SK-N-SH treated with all-trans-retinoic acid at 6 μM for 48 hours (cell line): ENCODE results near the gene ACOT7.

ENCODE experiments used
- ATAC-seq: fragments of 200-7000 bp; cut with Tn5 transposase; 3 replicates; pipeline ENCODE4 v1.9.1; 2020; ENCODE audit warnings: mild to moderate bottlenecking, moderate library complexity
- ARNTL ChIP-seq: fragments of 450-650 bp; formaldehyde crosslinking; IDR thresholded peaks from 2 replicates; pipeline ENCODE4 v1.5.0; 2020; ENCODE audit warnings: low read depth, mild to moderate bottlenecking, moderate library complexity, borderline replicate concordance
- CSDC2 ChIP-seq: fragments of 250-450 bp; sonication (Bioruptor Pico); IDR thresholded peaks from 2 replicates; pipeline ENCODE4 v1.5.0; 2020; ENCODE audit warnings: mild to moderate bottlenecking, moderate library complexity
- CSRNP3 ChIP-seq: fragments of 250-450 bp; sonication (Bioruptor Pico); IDR thresholded peaks from 2 replicates; pipeline ENCODE4 v1.5.1; 2021; ENCODE audit warnings: mild to moderate bottlenecking, moderate library complexity
- ESRRG ChIP-seq: fragments of 250-450 bp; sonication (Bioruptor Pico); IDR thresholded peaks from 2 replicates; pipeline ENCODE4 v1.6.1; 2021; ENCODE audit warnings: mild to moderate bottlenecking
- GLIS3 ChIP-seq: fragments of 250-450 bp; sonication (Bioruptor Pico); IDR thresholded peaks from 2 replicates; pipeline ENCODE4 v1.5.0; 2020; ENCODE audit warnings: mild to moderate bottlenecking, moderate library complexity
- ISL1 ChIP-seq: fragments of 250-450 bp; sonication (Bioruptor Pico); IDR thresholded peaks from 2 replicates; pipeline ENCODE4 v2.1.2; 2022; ENCODE audit warnings: mild to moderate bottlenecking, moderate library complexity
- OSR1 ChIP-seq: fragments of 250-450 bp; sonication (Bioruptor Pico); IDR thresholded peaks from 2 replicates; pipeline ENCODE4 v1.8.0; 2022; ENCODE audit warnings: moderate library complexity, mild to moderate bottlenecking, inconsistent platforms
- POU6F1 ChIP-seq: fragments of 250-450 bp; sonication (Bioruptor Pico); IDR thresholded peaks from 2 replicates; pipeline ENCODE4 v1.8.0; 2021; ENCODE audit warnings: low read depth, mild to moderate bottlenecking, moderate library complexity, borderline replicate concordance
- PPARA ChIP-seq: fragments of 250-450 bp; sonication (Bioruptor Pico); IDR thresholded peaks from 2 replicates; pipeline ENCODE4 v1.5.0; 2020; ENCODE audit warnings: mild to moderate bottlenecking, borderline replicate concordance
- SNAI2 ChIP-seq: fragments of 250-450 bp; sonication (Bioruptor Pico); IDR thresholded peaks from 2 replicates; pipeline ENCODE4 v1.5.0; 2020; ENCODE audit warnings: mild to moderate bottlenecking, moderate library complexity
- TCF4 ChIP-seq: fragments of 250-450 bp; sonication (Bioruptor Pico); IDR thresholded peaks from 2 replicates; pipeline ENCODE4 v1.8.0; 2021; ENCODE audit warnings: mild to moderate bottlenecking, moderate library complexity, borderline replicate concordance
- ZC3H10 ChIP-seq: fragments of 250-450 bp; sonication (Bioruptor Pico); IDR thresholded peaks from 2 replicates; pipeline ENCODE4 v1.5.1; 2021; ENCODE audit warnings: mild to moderate bottlenecking, moderate library complexity
- ZFP3 ChIP-seq: fragments of 250-450 bp; sonication (Bioruptor Pico); IDR thresholded peaks from 2 replicates; pipeline ENCODE4 v1.5.0; 2020; ENCODE audit warnings: mild to moderate bottlenecking, moderate library complexity
- ZFP30 ChIP-seq: fragments of 450-650 bp; formaldehyde crosslinking; IDR thresholded peaks from 2 replicates; pipeline ENCODE4 v1.5.0; 2022; ENCODE audit warnings: mild to moderate bottlenecking, moderate library complexity
- ZNF565 ChIP-seq: fragments of 450-650 bp; formaldehyde crosslinking; conservative IDR thresholded peaks from 2 replicates; pipeline ENCODE4 v1.5.0; 2020; ENCODE audit warnings: low read depth, mild to moderate bottlenecking, moderate library complexity
- ZNF8 ChIP-seq: fragments of 450-650 bp; formaldehyde crosslinking; IDR thresholded peaks from 2 replicates; pipeline ENCODE4 v1.5.0; 2020; ENCODE audit warnings: mild to moderate bottlenecking, moderate library complexity

Gene ACOT7

GRCh38 chr1:6248161-6248776 is 145.3 kb downstream of the ACOT7 start:
- ATAC-seq, result no peak
- no peak for TF ChIP-seq TCF4 (CRISPR knock-in tag)
- TF ChIP-seq ZFP30 (CRISPR knock-in tag), result no peak

DNA sequence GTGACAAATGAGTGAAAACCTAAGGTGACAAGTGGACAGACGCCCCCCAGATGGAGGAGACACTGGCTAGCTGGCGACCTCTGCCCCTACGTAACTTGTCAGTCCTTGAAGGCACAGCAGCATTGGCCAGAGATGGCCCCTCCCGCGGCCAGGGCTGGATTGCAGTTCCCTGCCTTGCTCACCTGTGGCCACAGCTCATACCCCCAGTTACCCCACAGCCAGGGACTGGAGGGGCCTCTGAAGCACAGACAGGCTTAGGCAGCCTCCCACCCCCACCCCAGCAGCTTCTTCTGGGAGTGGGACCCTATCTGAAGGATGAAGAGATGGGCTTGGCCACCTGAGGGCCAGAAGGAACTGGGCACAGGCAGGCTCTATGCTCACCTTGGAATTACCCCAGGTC is 145.9 kb downstream of the ACOT7 start:
- TF ChIP-seq ZNF8 (CRISPR knock-in tag), result no peak
- no peak for TF ChIP-seq OSR1 (CRISPR knock-in tag)
- no peak for ATAC-seq

DNA sequence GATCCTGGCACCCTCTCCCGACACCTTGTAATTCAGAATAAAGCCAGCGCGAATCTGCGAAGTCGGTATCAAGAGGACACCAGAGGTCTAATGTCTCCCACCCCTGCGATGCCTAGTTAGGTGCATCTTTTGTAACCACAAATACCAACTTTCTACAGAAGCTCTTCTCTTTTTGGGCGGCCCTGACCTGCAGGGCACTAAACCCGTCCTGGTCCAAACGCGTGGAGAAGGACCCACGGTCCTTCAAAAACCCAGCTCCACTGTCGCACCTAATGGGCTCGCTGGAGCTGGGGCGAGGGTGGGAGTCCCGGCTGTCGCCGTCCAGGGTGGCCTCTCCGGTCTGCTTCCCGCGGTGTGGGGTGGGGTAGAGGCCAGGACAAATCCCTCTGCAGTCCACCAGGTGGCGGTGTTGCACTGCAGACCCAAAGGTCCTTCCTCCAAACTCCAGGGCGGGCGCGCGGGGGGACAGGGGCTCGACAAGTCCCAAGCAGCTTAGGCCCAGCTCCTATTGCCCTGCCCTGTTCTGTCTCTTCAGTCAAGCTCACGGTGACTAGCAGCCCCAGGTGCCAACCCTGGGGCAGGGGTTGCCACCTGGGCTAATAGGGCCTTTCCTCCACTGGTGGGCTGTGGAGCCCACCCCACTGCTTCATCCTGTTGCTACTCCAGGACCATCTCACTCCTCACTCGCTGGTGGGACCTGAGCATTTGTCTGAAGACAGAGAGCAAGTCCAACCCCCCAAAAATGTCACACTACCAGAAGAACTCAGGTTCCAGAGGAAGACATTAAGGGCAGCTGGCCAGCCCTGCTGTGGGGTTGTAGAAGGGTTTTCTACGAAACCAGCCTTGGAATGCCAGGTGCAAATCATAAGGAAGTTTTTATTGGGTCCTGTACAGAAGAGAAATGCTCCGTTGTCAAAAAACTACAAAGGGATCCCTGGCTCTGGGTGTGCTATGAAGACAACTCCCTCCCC is 146.8 kb downstream of the ACOT7 start:
- no peak for TF ChIP-seq ZFP3 (CRISPR knock-in tag)
- no peak for TF ChIP-seq POU6F1 (CRISPR knock-in tag)
- TF ChIP-seq GLIS3 (CRISPR knock-in tag), result no peak
- no peak for TF ChIP-seq OSR1 (CRISPR knock-in tag)
- no peak for TF ChIP-seq ISL1 (CRISPR knock-in tag)
- no peak for TF ChIP-seq ZNF565 (CRISPR knock-in tag)
- TF ChIP-seq, all 23 proteins: peak for 0

GRCh38 chr1:6245869-6246496 is 147.6 kb downstream of the ACOT7 start:
- TF ChIP-seq CSDC2 (CRISPR knock-in tag) (no peak), CSRNP3 (no peak), ESRRG (no peak), ZFP3 (CRISPR knock-in tag) (no peak), ZFP30 (CRISPR knock-in tag) (no peak), TCF4 (CRISPR knock-in tag) (no peak)
- peak; percentile 55 for ATAC-seq

More for the DNA sequence above, 146.8 kb downstream of the ACOT7 start:
- peak; percentile 81 for ATAC-seq

- TF ChIP-seq POU6F1 (CRISPR knock-in tag), result no peak
- peak; percentile 84; the same call in 1 of the 2 replicates for TF ChIP-seq CSDC2 (CRISPR knock-in tag)
- 0 out of 2 replicates have a peak, but pooled peaks have one; percentile 60 for TF ChIP-seq ZNF565 (CRISPR knock-in tag)
- TF ChIP-seq ZFP3 (CRISPR knock-in tag), result peak; percentile 77; the same call in 1 of the 2 replicates
- TF ChIP-seq SNAI2 (CRISPR knock-in tag), result peak; percentile 69; the same call in 1 of the 2 replicates
- TF ChIP-seq ZC3H10, result 0 out of 2 replicates have a peak, but pooled peaks have one; percentile 30
- TF ChIP-seq ARNTL (CRISPR knock-in tag), result no peak
- 0 out of 2 replicates have a peak, but pooled peaks have one; percentile 33 for TF ChIP-seq PPARA
- ATAC-seq, result peak; percentile 87
Measured at GRCh38 chr1:6245086-6245868, 148.3 kb downstream of the ACOT7 start.
